Measurements from ENCODE around the gene MPIG6B.

GRCh38 chr6:31736021-31736767 is 13.0 kb downstream of the MPIG6B start, which contains the start of gene CLIC1:
- TF ChIP-seq CTCF (IDR thresholded peaks at IDR 0.05) = no peak
- peak; percentile 92 to 95 for TF ChIP-seq POLR2A (IDR thresholded peaks at IDR 0.05)

Measured in tibial nerve (tissue), 3 donors.